HG03439 (cell line): ENCODE data around the gene BLOC1S1.
A peak's percentile ranks its signal among the peaks of the same experiment; 100 is the strongest.

Experiments used
- ATAC-seq: cut with Tn5 transposase; IDR thresholded peaks from one replicate; pipeline ENCODE4 v1.9.1; 2021; ENCODE audit warnings: mild to moderate bottlenecking, moderate library complexity; ENCODE audit not compliant: unreplicated experiment

BLOC1S1 gene

GRCh38 chr12:55708695-55709233 is 7.1 kb upstream of the BLOC1S1 start:
- no peak for ATAC-seq

- no peak for ATAC-seq
Observed at GRCh38 chr12:55711786-55712553, 3.9 kb upstream of the BLOC1S1 start.

GRCh38 chr12:55712700-55713415 is 3.0 kb upstream of the BLOC1S1 start:
- no peak for ATAC-seq

- ATAC-seq: no peak
Observed at GRCh38 chr12:55713721-55714120, 2.1 kb upstream of the BLOC1S1 start.

GRCh38 chr12:55715169-55715764 is 579 bp upstream of the BLOC1S1 start:
- ATAC-seq: no peak

DNA sequence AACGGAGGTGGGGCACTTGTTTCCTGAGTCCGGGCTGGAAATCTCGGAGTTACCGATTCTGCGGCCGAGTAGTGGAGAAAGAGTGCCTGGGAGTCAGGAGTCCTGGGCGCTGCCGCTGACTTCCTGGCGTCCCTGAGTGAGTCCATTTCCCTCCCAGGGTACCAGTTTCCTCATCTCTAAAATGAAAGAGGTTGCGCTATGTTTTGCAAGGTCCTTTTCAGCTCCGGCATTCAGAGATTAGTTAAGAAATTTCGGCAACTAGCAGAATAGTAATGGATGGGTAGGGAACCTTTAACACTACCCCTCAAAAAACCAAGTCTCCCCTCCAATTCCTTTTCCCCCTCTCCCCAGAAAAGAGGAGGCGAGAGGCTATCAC is 724 bp downstream of the BLOC1S1 start:
- ATAC-seq: peak; percentile 23

GRCh38 chr12:55717011-55718007 is 1.5 kb downstream of the BLOC1S1 start:
- ATAC-seq: no peak

GRCh38 chr12:55718015-55718414 is 2.2 kb downstream of the BLOC1S1 start:
- no peak for ATAC-seq

- ATAC-seq: no peak
Observed at GRCh38 chr12:55718624-55719275, 2.9 kb downstream of the BLOC1S1 start.

DNA sequence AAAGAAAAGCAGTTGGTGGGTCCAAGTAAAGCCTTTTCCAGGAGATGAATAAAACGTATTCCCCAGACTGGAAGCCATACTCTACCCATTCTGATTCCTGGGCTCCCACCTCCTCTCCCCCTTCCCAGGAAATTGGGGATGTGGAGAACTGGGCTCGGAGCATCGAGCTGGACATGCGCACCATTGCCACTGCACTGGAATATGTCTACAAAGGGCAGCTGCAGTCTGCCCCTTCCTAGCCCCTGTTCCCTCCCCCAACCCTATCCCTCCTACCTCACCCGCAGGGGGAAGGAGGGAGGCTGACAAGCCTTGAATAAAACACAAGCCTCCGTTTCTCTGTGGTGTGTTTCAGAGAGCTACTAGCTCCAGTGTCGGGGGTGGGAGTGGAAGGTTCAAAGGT is 3.5 kb downstream of the BLOC1S1 start:
- ATAC-seq: no peak

DNA sequence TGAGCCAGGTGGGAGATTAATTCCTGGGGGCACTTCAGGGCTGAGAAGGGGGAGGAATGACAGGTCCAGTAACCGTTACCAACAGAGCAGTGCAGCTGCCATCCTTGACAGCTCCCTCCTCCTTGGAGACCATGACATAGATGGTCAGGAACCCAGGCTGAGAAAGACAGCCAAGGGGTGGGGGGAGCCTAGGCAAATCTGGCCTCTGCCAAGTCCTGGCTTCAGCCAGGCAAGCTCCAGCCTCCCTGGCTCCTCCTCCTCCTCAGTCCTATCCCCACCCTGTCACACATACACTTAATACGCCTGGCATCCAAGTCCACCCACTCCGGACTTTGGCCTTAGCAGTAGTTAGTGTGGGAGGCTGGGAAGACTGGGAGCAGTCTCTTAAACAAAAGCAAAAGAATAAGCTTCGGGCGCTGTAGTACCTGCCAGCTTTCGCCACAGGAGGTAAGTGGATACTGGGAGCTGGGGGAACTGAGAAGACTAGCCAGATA is 4.3 kb downstream of the BLOC1S1 start, which contains the start of gene RDH5:
Gene RDH5, plus strand, starts transcription at position 323 of the 494 bp plus-strand sequence. CDS start 792 bp downstream, outside the sequence.
- ATAC-seq: no peak

- ATAC-seq: no peak
Observed at GRCh38 chr12:55720894-55721444, 5.1 kb downstream of the BLOC1S1 start.

DNA sequence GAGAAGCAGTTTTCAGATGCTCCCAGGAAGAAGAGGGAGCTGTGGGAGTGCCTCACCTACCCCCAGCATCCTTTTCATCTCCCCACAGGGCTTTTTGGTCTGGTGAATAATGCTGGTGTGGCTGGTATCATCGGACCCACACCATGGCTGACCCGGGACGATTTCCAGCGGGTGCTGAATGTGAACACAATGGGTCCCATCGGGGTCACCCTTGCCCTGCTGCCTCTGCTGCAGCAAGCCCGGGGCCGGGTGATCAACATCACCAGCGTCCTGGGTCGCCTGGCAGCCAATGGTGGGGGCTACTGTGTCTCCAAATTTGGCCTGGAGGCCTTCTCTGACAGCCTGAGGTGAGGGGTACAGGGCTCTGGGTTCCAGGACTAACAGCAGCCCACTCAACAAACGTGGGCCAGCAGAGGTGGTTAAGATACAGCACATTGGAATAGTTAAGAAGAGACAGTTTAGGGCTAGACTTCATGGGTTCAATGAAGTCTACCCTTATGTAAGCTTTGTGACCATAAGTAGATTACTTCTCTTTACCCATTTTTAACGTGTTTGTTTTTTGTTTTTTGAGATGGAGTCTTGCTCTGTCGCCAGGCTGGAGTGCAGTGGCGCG is 5.9 kb downstream of the BLOC1S1 start:
- ATAC-seq: no peak

GRCh38 chr12:55722948-55723347 is 7.1 kb downstream of the BLOC1S1 start:
- no peak for ATAC-seq

DNA sequence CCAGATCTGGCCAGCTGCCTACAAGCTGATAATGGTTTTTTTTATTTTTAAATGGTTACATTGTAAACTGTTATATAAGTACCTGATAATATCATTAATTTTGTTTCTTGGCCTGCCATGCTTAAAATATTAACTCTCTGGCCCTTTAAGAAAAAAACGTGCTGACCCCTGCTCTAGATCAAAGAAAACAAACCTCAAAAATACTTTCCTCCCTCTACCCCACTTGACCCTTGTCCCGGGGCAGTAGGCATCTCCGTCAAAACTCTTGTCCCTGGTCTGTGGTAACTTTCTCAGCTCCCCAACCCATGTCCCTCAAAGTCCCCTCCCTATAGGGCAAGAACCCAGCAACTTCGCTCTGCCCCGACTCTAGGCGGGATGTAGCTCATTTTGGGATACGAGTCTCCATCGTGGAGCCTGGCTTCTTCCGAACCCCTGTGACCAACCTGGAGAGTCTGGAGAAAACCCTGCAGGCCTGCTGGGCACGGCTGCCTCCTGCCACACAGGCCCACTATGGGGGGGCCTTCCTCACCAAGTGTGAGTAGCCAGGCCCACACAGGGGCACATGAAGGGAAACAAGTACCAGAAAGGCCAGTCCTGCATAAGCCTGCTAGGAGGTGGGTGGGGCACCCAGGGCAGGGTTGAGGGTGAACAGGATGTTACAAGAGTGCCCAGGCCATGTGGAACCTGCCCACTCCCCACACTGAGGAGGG is 7.8 kb downstream of the BLOC1S1 start:
- no peak for ATAC-seq

DNA sequence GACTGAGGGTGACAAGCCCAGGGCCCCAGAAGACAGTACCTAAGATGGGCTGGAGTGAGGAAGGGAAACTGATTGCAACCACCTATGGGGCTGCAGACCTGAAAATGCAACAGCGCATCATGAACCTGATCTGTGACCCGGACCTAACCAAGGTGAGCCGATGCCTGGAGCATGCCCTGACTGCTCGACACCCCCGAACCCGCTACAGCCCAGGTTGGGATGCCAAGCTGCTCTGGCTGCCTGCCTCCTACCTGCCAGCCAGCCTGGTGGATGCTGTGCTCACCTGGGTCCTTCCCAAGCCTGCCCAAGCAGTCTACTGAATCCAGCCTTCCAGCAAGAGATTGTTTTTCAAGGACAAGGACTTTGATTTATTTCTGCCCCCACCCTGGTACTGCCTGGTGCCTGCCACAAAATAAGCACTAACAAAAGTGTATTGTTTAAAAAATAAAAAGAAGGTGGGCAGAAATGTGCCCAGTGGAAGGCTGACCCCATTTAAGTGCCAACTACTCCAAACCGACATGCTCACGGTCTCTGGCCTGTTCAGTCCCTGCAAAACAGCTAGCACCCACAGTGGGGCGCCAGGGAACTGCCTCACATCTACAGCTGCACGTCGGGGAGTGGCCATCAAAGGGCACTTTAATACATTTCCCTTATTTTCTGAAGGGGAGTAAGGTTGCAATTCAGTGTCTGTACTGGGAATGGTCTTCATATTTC is 8.5 kb downstream of the BLOC1S1 start:
- no peak for ATAC-seq

DNA sequence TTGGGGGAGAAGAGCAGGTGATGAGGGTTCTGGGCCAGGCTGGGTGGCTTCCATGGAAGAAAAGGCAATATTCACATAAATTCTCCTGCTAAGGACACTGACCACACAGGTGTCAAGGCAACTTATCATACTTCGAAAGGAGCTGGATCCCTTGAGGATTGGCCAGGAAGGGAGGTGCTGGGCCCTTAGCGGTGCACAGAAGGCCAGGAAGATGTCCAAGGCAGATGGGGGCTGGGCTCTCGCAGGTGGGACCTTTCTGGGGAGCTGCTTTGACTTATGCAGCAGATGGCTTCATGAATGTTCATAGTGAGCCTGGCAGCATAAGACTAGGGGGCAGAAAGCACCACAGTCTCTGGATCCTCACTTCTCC is 9.1 kb downstream of the BLOC1S1 start:
- no peak for ATAC-seq

- no peak for ATAC-seq
Observed at GRCh38 chr12:55725556-55725955, 9.7 kb downstream of the BLOC1S1 start.
